ENCODE data around the gene MEPCE. TPM values are rescaled to one million over a fixed set of nuclear protein-coding genes. Genes with fewer than 3 reads are reported as not detected.

MEPCE gene
- total RNA-seq, 4 donors from 2014 or later: 38.5 to 50.4 (median 39.6) TPM

DNA sequence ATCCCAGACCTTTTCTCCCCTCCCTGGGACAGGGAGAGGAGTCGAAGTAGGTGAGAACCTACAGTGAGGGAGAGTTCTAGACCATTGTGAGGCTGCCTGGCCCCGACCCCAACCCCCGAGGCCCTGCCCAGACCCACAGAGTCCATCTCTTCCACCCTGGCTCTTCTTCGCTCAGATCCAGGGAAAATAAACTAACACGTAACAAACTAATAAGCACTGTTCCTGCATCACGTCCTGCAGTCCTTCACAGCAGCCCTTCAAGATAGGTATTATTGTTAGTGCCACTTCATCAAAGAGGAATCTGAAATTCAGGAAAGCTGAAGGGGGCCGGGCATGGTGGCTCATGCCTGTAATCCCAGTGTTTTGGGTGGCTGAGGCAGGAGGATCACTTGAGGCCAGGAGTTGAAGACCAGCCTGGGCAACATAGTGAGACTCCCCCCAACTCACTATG lies 34.6 kb downstream of the MEPCE start, which contains the start of gene SPACDR:
Gene SPACDR (minus strand): TSS at position 51 of the 451 bp plus-strand sequence. CDS start 235 bp downstream, outside the sequence.
- H3K27me3 ChIP-seq: no peaks in the 10 kb centered on the region
- H3K9me3 ChIP-seq: no peaks in the 10 kb centered on the region
- 75% methylated on average over 7 of the region's 7 CpGs for WGBS
- H3K27ac ChIP-seq: no peak within 1 kb of the TSS
- no peak within 1 kb of the TSS for H3K4me3 ChIP-seq
- H3K4me1 ChIP-seq: peaks cover 31% of the 10 kb centered on the region
- peaks cover 17% of the 10 kb centered on the region for H3K36me3 ChIP-seq
- DNase-seq (ENCODE audit: low spot score in 2 of 2): no peak
- TF ChIP-seq, protein P1, sequence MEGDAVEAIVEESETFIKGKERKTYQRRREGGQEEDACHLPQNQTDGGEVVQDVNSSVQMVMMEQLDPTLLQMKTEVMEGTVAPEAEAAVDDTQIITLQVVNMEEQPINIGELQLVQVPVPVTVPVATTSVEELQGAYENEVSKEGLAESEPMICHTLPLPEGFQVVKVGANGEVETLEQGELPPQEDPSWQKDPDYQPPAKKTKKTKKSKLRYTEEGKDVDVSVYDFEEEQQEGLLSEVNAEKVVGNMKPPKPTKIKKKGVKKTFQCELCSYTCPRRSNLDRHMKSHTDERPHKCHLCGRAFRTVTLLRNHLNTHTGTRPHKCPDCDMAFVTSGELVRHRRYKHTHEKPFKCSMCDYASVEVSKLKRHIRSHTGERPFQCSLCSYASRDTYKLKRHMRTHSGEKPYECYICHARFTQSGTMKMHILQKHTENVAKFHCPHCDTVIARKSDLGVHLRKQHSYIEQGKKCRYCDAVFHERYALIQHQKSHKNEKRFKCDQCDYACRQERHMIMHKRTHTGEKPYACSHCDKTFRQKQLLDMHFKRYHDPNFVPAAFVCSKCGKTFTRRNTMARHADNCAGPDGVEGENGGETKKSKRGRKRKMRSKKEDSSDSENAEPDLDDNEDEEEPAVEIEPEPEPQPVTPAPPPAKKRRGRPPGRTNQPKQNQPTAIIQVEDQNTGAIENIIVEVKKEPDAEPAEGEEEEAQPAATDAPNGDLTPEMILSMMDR (IDR thresholded peaks at IDR 0.05): no peak
- TF ChIP-seq POLR2AphosphoS5 (IDR thresholded peaks at IDR 0.05) (no peak), POLR2A (IDR thresholded peaks at IDR 0.05) (no peak), EP300 (IDR thresholded peaks at IDR 0.05) (no peak)

DNA sequence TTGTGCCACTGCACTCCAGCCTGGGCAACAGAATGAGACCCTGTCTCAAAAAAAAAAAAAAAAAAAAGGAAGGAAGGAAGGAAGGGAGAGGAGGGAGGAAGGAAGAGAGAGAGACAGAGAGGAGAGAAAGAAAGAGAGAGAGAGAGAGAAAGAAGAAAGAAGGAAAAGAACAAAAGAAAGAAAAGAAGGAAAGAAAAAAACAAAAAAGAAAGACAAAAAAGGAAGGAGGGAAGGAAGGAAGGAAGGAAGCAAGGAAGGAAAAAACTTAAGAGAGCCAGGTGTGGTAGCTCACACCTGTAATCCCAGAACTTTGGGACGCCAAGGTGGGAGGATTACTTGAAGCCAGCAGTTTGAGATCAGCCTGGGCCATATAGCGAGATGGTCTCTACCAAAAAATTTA lies 35.2 kb downstream of the MEPCE start:
- WGBS: 87% methylated on average over 2 of the region's 2 CpGs
- no peak overlapping the region for H3K4me3 ChIP-seq
- no peaks in the 10 kb centered on the region for H3K27me3 ChIP-seq
- H3K36me3 ChIP-seq: peaks cover 17% of the 10 kb centered on the region
- peaks cover 37% of the 10 kb centered on the region for H3K4me1 ChIP-seq
- no peak for DNase-seq (ENCODE audit: low spot score in 2 of 2)
- no peak overlapping the region for H3K27ac ChIP-seq
- no peaks in the 10 kb centered on the region for H3K9me3 ChIP-seq
- TF ChIP-seq EP300 (IDR thresholded peaks at IDR 0.05) (no peak), POLR2AphosphoS5 (IDR thresholded peaks at IDR 0.05) (no peak), POLR2A (IDR thresholded peaks at IDR 0.05) (no peak)
- TF ChIP-seq, protein P1 (IDR thresholded peaks at IDR 0.05): no peak

- no peak for DNase-seq (ENCODE audit: low spot score in 2 of 2)
- WGBS: 70% methylated on average over 8 of the region's 8 CpGs
Measured at GRCh38 chr7:100465299-100465698, 35.7 kb downstream of the MEPCE start.

DNA sequence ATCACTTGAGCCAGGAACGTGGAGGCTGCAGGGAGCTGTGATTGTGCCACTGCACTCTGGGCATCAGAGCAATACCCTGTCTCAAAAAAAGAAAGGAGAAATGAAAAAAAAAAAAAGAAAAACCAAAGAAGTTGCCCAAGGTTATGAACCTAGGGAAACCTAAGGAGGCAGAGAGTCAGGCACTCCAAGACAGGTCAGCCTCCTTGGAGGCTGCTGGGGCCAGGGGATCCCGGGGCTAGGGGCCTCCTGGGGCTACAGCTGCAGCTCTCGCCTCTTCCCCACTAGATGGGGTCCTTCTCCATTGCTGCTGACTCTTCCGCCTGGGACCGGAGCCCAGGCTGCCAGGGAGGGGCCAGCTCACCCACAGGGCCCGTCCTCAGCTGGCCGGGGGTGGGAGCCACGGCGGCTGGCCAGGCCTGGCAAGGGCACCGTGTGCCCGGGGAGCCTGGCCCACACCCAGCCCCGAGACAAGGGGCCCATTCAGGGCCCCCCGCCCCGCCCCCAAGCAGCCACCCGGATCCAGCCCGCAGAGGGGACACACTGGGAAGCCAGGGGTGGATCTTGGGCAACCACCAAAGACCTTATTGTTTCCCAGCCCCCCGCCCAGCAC lies 36.2 kb downstream of the MEPCE start:
- Histone ChIP-seq H3K4me3 (peak overlapping the region; percentile 6), H3K36me3 (peaks cover 17% of the 10 kb centered on the region), H3K27me3 (no peaks in the 10 kb centered on the region), H3K27ac (peak overlapping the region; percentile 69), H3K4me1 (peaks cover 42% of the 10 kb centered on the region), H3K9me3 (no peaks in the 10 kb centered on the region)
- TF ChIP-seq POLR2AphosphoS5 (IDR thresholded peaks at IDR 0.05) (peak in 1 of 3 donors; percentile 53), EP300 (IDR thresholded peaks at IDR 0.05) (no peak), POLR2A (IDR thresholded peaks at IDR 0.05) (no peak)
- TF ChIP-seq, protein P1 (IDR thresholded peaks at IDR 0.05): peak; percentile 17 to 67
- 75% methylated on average over 1 of the region's 17 CpGs for WGBS
- no peak for DNase-seq (ENCODE audit: low spot score in 2 of 2)

More at GRCh38 chr7:100465299-100465698, 35.7 kb downstream of the MEPCE start:
- H3K4me1 ChIP-seq: peaks cover 42% of the 10 kb centered on the region
- no peak overlapping the region for H3K4me3 ChIP-seq
- H3K27ac ChIP-seq: no peak overlapping the region
- H3K9me3 ChIP-seq: no peaks in the 10 kb centered on the region
- peaks cover 17% of the 10 kb centered on the region for H3K36me3 ChIP-seq
- no peaks in the 10 kb centered on the region for H3K27me3 ChIP-seq
- TF ChIP-seq, protein P1 (IDR thresholded peaks at IDR 0.05): no peak

DNA sequence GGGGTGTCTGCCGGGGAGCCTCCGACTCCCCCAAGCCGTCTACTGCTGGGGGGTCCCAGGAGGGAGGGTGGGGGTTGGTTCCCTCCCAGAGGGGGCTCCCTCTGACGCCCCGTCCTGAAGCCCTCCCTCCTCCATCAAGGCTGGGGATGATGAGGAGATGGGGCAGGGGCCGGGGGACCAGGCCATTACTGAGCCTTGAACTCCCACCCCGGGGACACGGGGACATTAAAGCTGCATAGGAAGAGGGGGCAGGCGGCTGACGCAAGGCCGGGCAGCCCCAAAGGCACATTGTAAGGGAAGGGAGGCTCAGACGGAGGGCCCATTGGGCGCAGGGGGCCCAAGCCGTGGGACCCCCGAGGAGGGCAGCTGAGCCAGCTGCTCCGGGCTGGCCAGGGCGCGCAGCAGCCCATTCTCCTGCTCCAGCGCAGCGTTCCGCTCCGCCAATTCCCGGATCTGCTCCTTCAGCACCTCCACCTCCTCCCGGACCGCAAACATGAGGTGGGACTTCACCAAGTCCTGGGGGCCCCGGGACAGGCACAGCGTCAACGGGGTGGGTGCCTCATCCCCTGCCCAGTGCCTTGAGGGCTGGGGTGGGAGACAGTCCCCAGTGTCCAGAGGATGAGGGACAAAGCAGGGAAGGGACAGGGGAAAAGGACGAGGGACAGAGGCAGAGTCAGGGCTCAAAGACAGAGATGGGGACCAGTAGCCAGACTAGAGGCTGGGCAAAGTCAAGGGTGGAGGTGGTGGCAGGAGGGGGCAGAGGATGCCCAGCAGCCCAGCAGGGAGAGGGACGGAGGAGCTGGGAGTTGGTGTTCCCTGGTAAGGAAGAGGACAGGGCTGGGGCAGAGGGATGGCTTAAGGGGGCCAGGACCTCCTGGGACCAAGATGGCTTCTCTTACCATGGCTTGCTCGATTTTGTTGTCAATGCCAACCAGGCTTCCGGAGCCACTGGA lies 37.3 kb downstream of the MEPCE start:
- DNase-seq (ENCODE audit: low spot score in 2 of 2): no peak
- Histone ChIP-seq H3K36me3 (peaks cover 23% of the 10 kb centered on the region), H3K4me3 (peak overlapping the region; percentile 6), H3K4me1 (peaks cover 42% of the 10 kb centered on the region), H3K9me3 (no peaks in the 10 kb centered on the region), H3K27me3 (no peaks in the 10 kb centered on the region), H3K27ac (peak overlapping the region; percentile 69)
- TF ChIP-seq, protein P1 (IDR thresholded peaks at IDR 0.05): no peak
- TF ChIP-seq POLR2AphosphoS5 (IDR thresholded peaks at IDR 0.05) (no peak), EP300 (IDR thresholded peaks at IDR 0.05) (no peak), POLR2A (IDR thresholded peaks at IDR 0.05) (no peak)
- 63% methylated on average over 20 of the region's 32 CpGs for WGBS

All from suprapubic skin (tissue), 4 donors.